NAMALWA (cell line): ENCODE data around the gene SLC45A1.

Experiments
- DNase-seq: peaks from one replicate; pipeline ENCODE4 v3.0.0-alpha.2; 2015; ENCODE audit warnings: low spot score

Gene SLC45A1

GRCh38 chr1:8311068-8311718 is 6.7 kb upstream of the SLC45A1 start:
- DNase-seq, result no peak

GRCh38 chr1:8312235-8313218 is 5.4 kb upstream of the SLC45A1 start:
- no peak for DNase-seq

DNA sequence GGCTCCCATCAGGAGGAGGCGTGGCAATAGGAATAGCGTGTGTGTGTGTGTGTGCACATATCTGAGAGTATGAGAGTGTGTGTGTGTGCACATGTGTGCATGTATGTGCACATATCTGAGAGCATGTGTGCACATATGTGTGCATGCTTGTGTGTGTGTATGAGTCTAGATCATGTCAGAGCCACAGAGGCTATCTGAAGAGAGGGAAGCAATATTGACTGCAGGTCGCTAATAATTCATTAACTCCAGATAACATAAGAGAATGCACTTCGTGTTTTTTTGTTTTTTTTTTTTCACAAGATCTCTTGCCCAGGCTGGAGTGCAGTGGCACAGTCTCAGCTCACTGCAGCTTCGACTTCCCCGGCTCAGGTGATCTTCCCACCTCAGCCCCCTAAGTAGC is 4.7 kb upstream of the SLC45A1 start:
- no peak for DNase-seq

DNA sequence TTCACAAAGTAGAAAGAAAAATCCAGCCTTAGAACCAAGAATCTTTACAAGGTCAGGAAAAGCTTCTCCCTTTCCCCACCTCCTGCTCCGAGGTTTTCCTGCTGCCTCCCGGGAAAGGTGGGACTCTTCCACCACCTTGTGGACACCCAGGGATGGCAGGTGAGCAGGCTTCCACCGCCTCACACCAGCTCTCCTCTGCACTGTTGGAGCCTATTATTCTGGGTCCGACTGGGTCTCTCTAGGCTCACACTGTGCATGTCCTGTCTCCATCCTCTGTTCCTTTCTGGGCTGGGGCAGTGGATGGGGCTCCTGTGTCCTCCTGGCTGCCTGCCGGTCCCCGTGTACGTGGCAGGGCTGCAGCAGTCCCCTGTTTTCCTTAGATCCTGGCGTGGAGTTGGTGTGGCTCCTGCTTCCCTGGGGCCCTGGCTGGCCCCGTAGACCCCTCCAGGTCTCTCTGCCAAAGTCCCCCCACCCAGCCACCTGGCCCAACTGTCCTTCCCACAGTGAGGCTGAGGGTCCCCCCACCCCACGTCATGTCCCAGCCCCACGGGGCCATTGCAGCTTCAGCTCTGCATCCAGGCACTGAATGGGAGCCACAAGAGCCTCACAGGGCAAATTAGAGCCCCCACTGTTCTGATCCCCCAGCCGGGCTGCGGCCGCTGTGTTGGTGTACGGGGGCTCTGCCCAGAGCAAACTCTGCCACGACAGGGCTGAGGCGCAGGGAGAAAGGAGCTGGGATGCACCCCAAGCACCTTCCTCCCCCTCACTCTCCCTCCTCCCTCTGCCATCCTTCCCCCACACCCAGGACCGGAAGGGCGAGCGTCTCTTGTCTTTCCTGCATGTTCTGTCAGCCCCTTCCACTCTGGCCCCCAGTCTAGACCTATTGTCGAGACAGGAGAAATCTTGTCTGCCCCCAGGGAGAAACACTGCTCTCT is 3.3 kb upstream of the SLC45A1 start:
- DNase-seq, result peak; percentile 36

DNA sequence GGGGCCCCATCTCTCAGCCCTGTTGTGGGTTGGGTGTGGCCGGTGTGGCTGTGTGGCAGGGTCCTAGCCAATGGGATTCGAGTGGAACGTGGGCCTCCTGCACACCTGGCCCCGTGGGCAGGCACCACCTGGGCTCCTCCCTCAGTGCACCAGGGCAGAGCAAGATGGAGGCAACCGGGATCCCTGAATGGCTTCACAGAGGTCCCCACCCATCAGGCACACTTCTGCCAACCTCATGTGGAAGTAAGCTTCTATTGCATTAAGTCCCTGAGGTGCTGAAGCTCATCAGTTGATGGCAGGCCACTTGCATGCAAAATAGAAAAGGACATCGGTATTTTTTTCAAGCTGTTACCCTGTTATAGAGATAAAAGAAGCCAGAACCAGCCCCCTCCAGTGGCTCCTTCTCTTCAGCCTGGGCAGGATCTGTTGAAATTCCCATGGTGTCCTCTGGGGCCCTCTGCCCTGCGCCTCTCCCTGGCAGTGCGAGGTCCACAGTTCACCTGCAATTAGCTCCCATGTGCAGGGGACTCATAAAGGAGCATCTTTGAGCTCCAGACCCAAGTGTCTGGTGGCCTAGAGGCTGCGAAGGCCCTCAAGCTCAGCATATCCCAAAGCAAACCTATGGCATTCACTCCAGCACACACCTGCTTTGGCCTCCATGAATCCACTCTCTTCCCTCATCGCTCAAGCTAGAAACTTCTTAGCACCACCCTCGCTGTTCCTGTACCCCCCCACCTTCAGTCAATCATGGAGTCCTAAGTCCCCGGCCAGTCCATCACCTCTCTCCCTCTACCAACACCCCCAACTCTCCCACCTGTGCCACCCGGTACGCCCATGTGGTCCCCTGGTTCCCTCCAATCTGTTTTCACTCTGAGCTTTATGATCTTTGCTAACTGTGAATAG is 2.1 kb upstream of the SLC45A1 start:
- DNase-seq, result no peak

DNA sequence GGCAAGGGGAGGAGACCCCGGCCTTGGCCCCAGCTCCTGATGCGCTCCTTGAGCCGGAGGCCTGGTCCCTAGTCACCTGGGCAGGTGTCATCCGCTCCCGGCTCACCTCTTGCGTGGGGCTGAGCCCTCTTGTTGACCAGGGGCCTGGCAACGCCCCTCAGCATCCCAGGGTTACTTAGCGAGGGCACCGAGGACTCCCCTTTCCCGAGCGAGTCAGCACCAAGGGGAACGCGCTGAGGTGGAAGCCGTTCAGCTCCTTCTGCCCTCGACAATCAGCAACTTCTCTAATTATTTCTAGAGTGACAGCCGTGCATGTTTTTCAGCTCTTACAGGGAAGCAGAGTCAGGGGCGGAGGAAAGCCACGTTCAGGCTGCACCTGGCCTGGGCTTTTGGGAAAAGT is 522 bp downstream of the SLC45A1 start:
- DNase-seq, result no peak

DNA sequence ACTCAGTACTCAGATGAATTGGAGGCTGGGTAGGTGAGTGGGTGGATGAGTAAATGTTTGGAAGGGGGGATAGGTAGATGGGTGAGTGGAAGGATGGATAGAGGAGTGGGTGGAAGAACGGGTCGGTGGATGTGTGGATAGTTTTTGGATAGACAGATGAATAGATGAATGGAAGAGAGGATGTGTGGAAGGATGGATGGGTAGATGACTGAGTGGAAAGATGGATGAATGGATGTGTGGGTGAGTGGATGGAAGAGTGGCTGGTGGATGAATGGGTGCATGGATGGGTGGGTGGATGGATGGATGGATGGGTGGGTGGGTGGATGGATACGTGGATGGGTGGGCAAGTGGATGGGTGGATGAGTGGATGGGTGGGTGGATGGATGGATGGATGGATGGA is 3.7 kb downstream of the SLC45A1 start:
- no peak for DNase-seq

- DNase-seq, result no peak
These were observed 5.8 kb downstream of the SLC45A1 start for GRCh38 chr1:8323706-8324105.

DNA sequence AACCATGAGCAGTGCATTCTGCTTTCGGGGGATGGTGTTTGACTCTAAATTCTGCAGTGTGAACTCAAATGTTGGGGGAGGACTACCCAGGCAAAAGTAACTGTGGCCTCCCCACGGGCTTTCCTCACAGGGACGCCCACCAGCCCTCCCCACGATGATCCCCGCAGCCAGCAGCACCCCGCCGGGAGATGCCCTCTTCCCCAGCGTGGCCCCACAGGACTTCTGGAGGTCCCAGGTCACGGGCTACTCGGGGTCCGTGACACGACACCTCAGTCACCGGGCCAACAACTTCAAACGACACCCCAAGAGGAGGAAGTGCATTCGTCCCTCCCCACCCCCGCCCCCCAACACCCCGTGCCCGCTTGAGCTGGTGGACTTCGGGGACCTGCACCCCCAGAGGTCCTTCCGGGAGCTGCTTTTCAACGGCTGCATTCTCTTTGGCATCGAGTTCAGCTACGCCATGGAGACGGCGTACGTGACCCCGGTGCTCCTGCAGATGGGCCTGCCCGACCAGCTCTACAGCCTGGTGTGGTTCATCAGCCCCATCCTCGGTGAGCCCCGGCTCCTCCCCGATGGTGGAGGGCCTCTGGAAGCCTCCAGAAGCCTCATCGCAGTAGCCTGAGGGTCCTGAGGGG is 6.4 kb downstream of the SLC45A1 start:
- DNase-seq, result no peak

DNA sequence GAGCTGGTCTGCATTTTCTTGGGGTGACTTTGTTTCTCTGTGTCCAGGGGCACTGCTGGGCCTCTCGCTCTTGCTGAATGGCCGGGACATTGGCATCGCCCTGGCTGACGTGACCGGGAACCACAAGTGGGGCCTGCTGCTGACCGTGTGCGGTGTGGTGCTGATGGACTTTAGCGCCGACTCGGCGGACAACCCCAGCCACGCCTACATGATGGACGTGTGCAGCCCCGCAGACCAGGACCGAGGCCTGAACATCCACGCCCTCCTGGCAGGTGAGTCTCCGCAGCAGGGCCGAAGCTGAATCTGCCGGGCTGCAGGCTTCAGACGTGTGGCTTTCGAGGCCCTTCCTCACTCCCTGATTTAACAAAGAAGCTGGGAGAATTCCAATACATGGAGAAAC is 7.9 kb downstream of the SLC45A1 start:
- no peak for DNase-seq

DNA sequence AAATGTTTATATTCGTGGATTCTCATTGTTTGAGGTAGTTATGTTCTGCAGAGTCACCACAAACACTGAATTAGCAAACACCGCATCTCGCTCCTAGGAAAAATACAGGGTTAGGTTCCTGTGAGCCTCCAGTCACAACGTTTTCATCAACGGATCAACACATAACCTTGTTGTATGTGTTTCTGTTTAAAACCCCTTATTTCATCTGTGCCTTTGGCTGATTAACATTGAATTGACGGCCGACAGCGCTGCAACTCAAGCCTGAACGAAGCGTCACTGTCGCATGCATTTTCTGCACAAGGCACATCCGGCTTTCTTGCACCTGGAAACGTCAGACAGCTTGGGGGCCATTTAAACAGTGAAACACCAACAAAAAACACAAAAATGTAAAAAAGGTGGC is 8.4 kb downstream of the SLC45A1 start:
- DNase-seq, result no peak

- DNase-seq, result no peak
These were observed 10.4 kb downstream of the SLC45A1 start for GRCh38 chr1:8328271-8328670.

GRCh38 chr1:8329439-8329838 is 11.5 kb downstream of the SLC45A1 start:
- no peak for DNase-seq

DNA sequence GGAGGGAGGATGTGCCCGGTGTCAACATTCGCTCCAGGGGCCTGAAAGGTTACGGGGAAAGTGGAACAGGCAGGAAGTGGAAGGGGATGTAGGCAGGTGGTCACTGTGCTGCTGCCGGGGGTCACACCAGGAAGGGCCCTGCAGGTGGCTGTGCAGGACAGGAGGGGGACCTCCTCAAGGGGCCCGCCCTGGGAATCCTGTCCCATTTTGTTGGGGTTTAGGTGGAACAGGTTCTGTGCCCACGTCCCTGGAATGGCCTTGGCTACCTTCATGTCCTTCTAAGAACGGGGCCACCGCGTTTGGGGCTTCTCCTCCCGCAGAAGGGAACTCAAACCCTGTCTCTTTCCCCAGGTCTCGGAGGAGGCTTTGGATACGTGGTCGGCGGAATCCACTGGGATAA is 11.9 kb downstream of the SLC45A1 start:
- DNase-seq, result no peak

GRCh38 chr1:8330271-8331125 is 12.6 kb downstream of the SLC45A1 start:
- DNase-seq, result no peak

- no peak for DNase-seq
These were observed 14.9 kb downstream of the SLC45A1 start for GRCh38 chr1:8332806-8333205.

DNA sequence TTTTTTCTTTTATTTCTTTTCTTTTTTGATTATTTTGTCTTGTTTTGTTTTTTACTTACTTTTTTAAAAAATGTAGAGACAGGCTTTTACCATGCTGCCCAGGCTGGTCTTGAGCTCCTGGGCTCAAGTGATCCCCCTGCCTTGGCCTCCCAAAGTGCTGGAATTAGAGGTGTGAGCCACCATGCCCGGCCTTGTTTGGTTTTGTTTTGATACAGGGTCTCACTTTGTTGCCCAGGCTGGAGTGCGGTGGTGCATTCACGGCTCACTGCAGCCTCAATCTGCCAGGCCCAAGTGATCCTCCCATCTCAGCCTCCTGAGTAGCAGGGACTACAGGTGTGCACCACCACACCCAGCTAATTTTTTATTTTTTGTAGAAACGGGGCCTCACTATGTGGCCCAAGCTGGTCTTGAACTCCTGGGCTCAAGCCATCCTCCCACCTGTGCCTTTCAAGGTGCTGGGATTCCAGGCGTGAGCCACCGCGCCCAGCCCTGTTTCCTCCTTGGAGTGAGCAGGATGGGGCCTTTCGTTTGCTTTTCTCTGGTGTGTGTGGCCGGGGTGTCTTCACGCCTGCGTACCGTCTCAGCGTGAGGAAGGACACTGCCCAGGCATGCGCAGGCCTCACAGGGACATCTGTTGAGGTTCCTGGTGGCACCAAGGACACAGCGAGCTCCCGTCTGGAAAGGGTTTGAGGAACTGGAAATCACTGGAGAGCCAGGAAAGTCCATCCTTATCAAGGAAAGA is 15.5 kb downstream of the SLC45A1 start:
- no peak for DNase-seq

DNA sequence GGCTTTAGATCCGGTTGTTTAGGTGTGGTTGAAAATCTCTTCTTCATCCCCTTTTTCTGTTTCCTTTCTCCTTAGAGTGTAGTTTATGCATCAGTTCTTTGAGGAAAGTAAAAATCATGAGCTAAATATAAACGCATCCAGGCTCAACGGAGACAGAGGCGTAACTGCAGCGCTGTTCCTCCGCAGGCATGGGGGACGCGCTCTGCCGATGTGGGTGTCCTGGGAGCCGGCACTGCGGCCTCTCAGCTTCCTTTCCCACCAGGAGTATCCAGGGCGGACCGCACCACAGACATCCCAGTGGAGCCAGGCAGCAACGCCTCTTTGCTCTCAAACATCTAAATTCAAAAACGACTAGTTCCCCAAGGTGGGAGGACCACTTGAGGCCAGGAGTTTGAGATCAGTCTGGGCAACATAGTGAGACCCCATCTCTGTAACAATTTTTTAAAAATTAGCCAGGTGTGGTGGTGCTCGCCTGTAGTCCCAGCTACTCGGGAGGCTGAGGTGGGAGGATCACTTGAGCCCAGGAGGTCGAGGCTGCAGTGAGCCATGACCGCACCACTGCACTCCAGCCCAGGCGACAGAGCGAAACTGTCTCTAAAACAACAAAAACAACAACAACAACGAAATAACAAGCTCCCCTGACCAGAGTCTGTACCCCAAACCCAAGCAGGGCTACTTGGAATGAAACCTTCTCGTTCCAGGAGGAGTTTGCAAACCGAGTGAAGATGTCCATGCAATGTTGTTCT is 16.4 kb downstream of the SLC45A1 start:
- DNase-seq, result no peak
